ENCODE results near the gene LRP5.

DNA sequence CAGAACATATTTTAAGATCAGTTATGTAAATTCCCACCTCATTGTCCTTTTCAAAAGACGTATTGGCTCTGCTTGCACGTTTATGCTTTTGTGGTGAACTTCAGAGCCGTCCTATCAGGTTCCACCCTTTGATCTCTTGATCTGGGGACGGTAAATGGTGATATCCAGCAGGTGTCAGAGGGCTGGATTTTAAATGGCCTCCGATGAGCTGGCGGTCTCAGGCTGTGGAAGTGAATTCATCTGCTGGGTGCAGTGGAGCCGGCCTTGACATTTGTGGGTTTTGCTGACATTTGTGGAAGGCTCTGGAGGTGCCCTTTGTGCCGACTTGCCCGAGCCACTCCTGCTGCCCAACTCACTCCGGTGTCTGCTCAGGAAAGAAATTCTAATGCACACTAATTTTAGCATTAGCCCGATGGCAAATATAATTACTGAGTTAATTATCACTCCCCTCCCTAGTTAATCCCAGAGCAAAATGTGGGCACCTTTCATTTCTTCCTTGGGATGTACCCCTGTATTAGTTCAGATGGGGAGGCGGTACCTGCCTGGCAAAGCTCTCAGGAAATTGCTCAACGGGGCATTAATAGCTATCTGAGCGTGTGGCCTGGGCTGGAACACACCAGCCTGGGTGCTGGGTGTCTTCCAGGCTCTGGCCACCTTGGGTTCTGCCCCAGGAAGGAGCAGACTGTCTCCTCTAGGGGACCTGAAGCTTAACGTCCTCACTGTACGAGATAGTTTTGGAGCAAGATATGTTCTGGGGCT lies 9.1 kb downstream of the LRP5 start:
- TF ChIP-seq, protein P1, sequence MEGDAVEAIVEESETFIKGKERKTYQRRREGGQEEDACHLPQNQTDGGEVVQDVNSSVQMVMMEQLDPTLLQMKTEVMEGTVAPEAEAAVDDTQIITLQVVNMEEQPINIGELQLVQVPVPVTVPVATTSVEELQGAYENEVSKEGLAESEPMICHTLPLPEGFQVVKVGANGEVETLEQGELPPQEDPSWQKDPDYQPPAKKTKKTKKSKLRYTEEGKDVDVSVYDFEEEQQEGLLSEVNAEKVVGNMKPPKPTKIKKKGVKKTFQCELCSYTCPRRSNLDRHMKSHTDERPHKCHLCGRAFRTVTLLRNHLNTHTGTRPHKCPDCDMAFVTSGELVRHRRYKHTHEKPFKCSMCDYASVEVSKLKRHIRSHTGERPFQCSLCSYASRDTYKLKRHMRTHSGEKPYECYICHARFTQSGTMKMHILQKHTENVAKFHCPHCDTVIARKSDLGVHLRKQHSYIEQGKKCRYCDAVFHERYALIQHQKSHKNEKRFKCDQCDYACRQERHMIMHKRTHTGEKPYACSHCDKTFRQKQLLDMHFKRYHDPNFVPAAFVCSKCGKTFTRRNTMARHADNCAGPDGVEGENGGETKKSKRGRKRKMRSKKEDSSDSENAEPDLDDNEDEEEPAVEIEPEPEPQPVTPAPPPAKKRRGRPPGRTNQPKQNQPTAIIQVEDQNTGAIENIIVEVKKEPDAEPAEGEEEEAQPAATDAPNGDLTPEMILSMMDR (IDR thresholded peaks at IDR 0.05), result no peak
- TF ChIP-seq POLR2A (IDR thresholded peaks at IDR 0.05), result no peak
